ENCODE data around the gene FAM222B.
"Not testable (repeated sequence)": the region's sequence is repeated elsewhere in the genome, so short reads cannot be mapped to it uniquely, and the experiment has no call there.

DNA sequence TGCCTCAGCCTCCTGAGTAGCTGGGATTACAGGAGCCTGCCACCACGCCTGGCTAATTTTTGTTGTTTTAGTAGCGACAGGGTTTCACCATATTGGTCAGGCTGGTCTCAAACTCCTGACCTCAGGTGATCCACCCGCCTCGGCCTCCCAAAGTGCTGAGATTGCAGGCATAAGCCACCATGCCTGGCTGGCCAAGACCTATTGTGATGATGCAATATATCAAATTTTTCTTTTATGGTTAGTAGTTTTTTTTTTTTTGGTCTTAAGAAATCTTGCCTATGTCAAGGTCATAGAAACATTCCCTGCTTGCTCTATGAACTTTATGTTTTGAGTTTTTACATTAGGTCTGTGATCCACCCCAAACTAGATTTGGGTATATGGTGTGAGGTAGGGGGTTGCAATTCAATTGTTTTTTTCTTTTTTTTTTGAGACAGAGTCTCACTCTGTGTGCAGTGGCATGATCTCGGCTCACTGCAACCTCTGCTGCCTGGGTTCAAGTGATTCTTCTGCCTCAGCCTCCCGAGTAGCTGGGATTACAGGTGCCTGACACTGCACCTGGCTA lies 34.6 kb upstream of the FAM222B start:
- not testable (repeated sequence) for TF ChIP-seq CTCF, POLR2AphosphoS5, POLR2A (IDR thresholded peaks at IDR 0.05)

All from upper lobe of left lung (tissue), 4 donors.